SK-N-MC (cell line): ENCODE measurements around the gene CYSRT1.

Source experiments
- EZH2 ChIP-seq: fragments of 200-600 bp; sonication (generic); IDR thresholded peaks from one replicate; pipeline ENCODE4 v1.6.1; 2017; ENCODE audit warnings: antibody characterized with exemption
- FOXP2 ChIP-seq: optimal IDR thresholded peaks from 2 replicates; pipeline ENCODE3; 2011; ENCODE audit warnings: mild to moderate bottlenecking, moderate library complexity; ENCODE audit not compliant: insufficient read depth; ENCODE audit errors: extremely low read length, control extremely low read depth
- POLR2AphosphoS5 ChIP-seq: IDR thresholded peaks from 2 replicates; pipeline ENCODE4 v1.6.1; 2012; ENCODE audit warnings: mild to moderate bottlenecking, low read depth, low read length, borderline replicate concordance

- TF ChIP-seq EZH2, result no peak
- no peak; the same call in 1 of the 2 replicates for TF ChIP-seq POLR2AphosphoS5
- TF ChIP-seq FOXP2, result no peak
Measured at GRCh38 chr9:137242269-137243203, 17.6 kb downstream of the CYSRT1 start.
